ENCODE results near the gene OR6K3. TPM values are rescaled to one million over a fixed set of nuclear protein-coding genes. Genes with fewer than 3 reads are reported as not detected.
"Not testable (repeated sequence)": the region's sequence is repeated elsewhere in the genome, so short reads cannot be mapped to it uniquely, and the experiment has no call there.

The OR6K3 gene
- total RNA-seq, 2 donors from 2014 or later, result not detected

DNA sequence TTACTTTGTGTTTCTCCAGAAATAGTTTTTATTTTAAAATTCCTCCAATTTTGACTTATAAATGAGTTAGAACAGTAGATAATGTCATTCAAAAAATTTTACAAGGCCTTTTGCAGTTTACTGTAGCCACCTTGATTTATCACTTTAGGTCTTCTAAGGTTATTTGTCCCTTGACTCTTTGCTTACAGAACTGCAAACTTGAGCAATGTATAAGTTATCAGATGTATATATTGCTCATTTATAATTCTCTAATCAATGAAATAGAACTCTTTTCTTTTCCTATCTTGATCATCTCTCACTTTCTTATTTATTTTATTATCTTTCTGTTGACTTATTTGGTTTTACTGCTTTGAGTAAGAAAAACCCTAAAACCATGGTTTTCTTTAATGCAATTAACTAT lies 28.2 kb downstream of the OR6K3 start:
- no peaks in the 10 kb centered on the region for H3K9me3 Mint-ChIP-seq

DNA sequence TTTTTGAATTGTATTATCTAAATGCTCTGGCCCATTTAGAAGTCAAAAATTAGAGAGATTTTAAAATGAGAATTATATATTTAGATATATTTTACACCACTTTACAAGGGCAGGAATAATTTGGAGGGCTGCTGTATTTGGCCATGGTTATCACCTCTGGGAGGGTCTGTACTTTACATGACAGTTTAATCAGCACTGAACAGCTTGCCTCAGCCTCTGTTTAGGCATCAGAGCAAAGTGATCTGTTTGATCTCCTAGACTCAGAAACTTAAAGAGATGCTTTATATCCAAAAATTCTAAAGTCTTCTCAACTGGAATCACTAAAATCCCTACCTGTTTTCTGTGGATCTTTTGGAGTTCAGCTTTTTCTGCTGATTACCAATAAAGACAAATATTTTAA lies 28.6 kb downstream of the OR6K3 start:
- Mint-ChIP-seq H3K27ac (no peak overlapping the region), H3K9me3 (no peaks in the 10 kb centered on the region), H3K36me3 (no peaks in the 10 kb centered on the region)
- no peak for DNase-seq (ENCODE audit: low spot score in 2 of 2)
- no peak for ATAC-seq

More for the DNA sequence above, 28.2 kb downstream of the OR6K3 start:
- Mint-ChIP-seq H3K36me3 (no peaks in the 10 kb centered on the region), H3K27ac (no peak overlapping the region)
- ATAC-seq (no peak), DNase-seq (ENCODE audit: low spot score in 2 of 2) (no peak)

DNA sequence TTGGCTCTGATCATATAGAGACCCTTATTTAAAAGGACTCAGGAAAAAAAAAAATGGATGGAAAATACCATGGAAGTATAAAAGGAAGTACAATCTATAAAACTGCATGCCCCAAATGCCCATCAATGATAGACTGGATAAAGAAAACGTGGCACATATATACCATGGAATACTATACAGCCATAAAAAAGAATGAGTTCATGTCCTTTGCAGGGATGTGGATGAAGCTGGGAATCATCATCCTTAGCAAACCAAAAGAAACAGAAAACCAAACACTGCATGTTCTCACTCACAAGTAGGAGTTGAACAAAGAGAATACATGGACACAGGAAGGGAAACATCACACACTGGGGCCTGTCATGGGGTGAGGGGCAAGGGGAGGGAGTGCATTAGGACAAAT lies 29.4 kb downstream of the OR6K3 start:
- not testable (repeated sequence) for H3K9me3 Mint-ChIP-seq; H3K36me3 Mint-ChIP-seq; DNase-seq (ENCODE audit: low spot score in 2 of 2); ATAC-seq; H3K27ac Mint-ChIP-seq

DNA sequence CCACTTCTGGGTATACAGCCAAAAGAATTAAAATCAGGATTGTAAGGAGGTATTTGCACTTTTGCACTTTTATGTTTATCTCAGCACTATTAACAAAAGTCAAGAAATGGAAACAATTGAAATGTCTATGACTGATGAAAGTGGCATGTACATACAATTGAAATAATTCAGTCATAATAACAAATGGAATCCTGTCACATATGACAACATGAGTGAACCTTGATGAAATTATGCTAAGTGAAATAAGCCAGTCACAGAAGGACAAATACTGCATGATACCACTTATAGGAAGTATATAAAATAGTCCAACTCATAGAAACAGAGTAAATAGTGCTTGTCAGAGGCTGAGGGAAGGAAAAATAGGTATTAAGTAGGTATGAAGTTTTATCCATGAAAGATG lies 30.6 kb downstream of the OR6K3 start:
- no peak for ATAC-seq
- no peaks in the 10 kb centered on the region for H3K9me3 Mint-ChIP-seq
- no peak for DNase-seq (ENCODE audit: low spot score in 2 of 2)
- H3K27ac Mint-ChIP-seq, result no peak overlapping the region
- no peaks in the 10 kb centered on the region for H3K36me3 Mint-ChIP-seq

DNA sequence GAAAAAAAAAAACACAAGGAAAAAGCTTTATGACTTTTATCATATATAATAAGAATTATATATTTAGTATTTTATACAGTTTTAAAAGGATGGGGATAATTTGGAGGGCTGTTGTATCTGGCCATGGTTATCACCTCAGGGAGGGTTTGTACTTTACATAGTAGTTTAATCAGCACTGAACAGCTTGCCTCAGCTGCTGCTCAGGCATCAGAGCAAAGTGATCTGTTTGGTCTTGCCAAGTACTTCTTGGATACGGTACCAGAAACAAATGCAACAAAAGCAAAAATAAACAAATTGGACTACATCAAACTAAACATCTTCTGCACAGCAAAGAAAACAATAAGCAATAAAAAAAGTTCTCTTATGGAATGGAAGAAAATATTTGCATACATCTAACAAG lies 31.4 kb downstream of the OR6K3 start:
- no peaks in the 10 kb centered on the region for H3K9me3 Mint-ChIP-seq
- no peak overlapping the region for H3K27ac Mint-ChIP-seq
- H3K36me3 Mint-ChIP-seq, result no peaks in the 10 kb centered on the region
- ATAC-seq, result no peak
- DNase-seq (ENCODE audit: low spot score in 2 of 2), result no peak

DNA sequence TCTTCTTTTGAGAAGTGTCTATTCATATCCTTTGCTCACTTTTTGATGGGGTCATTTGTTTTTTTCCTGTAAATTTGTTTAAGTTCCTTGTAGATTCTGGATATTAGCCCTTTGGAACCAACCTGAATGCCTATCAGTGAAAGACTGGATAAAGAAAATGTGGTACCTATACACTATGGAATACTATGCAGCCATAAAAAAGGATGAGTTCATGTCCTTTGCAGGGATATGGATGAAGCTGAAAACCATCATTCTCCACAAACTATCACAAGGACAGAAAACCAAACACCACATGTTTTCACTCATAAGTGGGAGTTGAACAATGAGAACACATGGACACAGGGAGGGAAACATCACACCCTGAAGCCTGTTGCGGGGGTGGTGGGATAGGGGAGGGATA lies 32.2 kb downstream of the OR6K3 start:
- not testable (repeated sequence) for ATAC-seq; DNase-seq (ENCODE audit: low spot score in 2 of 2); H3K36me3 Mint-ChIP-seq; H3K27ac Mint-ChIP-seq; H3K9me3 Mint-ChIP-seq

DNA sequence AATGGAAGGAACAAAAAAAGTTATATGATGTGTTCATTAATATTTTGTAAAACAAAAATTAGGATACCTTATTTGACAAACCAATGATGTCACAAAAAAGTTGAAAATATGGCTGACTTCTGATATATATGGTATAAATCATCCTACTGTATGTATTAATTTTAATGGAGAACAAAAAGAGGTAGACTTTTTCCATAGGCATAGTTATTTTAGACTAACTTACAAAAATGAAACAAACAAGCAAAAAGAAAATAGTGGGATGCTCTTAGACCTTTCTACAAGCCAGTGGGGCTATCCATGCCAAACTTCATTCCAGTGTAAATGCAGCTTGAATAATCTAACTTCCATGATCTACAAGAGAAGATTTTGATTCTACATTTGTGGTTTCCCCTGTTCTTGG lies 33.5 kb downstream of the OR6K3 start:
- no peak for ATAC-seq
- H3K9me3 Mint-ChIP-seq, result no peaks in the 10 kb centered on the region
- H3K36me3 Mint-ChIP-seq, result no peaks in the 10 kb centered on the region

DNA sequence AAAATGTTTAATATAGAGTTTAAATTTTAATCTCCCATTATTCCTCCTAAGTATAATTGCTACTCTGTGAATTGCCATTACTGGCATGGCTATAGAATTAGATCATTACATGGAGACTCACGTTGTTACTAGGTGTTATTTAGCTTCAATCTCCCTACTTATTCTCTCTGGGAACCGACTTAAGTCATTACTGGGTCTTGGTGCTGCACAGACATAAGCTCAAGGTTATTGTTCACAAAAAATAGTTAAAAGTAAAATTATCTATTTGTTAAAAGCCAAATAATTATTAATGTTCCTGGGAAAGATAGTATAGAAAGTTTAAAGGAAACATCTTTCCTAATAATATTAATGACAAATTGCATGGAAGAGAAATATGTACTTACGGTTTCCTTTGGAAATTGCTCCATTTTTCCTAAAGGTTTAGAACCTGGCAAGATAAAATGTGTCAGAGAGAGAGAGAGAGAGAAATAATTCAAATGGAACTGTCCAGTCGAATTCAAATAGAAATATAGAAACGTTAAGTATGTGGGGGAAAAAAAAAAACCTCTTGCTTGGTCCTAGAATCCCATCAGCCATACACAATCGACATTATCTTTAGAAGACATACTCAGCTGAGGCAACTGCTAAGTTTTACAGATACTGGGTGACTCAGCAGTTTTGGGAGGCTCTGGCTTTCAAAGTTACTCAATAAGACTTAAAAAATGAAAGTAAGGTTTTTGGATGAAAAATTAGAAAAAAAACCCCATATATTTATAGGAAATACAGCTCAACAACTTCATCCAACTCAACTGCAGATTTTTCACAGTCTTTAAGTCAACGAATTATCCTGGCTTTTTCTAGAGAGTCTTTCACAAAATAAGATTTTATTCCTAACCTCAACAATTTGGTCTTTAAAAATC lies 34.2 kb downstream of the OR6K3 start, which contains the start of gene SPTA1:
SPTA1 (minus strand) TSS at position 605 of the 899 bp plus-strand sequence; CDS start at position 407, 198 bp downstream.
- no peak within 1 kb of the TSS for H3K27ac Mint-ChIP-seq
- H3K36me3 Mint-ChIP-seq, result no peaks in the 10 kb centered on the region
- no peaks in the 10 kb centered on the region for H3K9me3 Mint-ChIP-seq
- ATAC-seq (no peak), DNase-seq (ENCODE audit: low spot score in 2 of 2) (no peak)

More for the DNA sequence above, 33.5 kb downstream of the OR6K3 start:
- no peak for DNase-seq (ENCODE audit: low spot score in 2 of 2)
- H3K27ac Mint-ChIP-seq, result no peak overlapping the region

DNA sequence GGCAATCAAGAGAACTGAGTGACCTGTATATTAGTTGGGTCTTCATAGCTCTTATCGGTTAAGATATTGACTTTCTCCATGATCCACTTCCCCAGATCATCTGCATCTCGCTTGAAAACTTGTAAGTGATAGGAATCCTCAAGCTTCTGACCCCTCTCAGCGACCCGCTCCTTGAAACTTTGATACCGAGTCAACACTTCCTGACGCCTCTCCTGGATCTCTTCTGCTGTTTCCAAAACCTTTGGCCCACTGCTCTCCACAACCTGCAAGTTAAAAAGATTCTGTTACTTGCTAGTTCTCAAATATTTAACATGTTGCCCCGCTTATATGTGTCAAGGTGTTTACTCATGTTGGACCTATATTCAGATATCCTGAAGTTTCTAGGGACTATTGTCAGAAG lies 35.4 kb downstream of the OR6K3 start:
- H3K27ac Mint-ChIP-seq, result no peak overlapping the region
- H3K36me3 Mint-ChIP-seq, result no peaks in the 10 kb centered on the region
- no peaks in the 10 kb centered on the region for H3K9me3 Mint-ChIP-seq
- no peak for DNase-seq (ENCODE audit: low spot score in 2 of 2)
- ATAC-seq, result no peak

DNA sequence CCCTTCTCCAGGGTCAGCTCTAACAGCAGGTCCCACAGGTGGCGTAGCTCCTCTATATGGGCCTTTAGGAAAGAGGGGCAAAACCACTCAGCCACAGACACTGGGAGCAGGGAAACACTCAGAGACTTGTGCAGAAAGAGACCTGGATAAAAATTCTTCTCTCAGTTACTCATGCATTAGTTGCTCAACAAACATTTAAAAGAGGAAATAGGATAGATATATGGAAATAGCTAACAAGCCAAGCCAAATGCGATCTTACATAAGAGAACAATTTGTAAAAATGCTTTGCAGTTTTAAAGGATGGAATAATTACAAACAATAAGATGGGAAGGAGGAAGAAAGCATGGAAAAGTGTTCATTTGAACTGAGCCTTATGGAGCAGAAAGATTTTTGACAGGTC lies 38.9 kb downstream of the OR6K3 start:
- Mint-ChIP-seq H3K9me3 (no peaks in the 10 kb centered on the region), H3K27ac (no peak overlapping the region), H3K36me3 (no peaks in the 10 kb centered on the region)
- no peak for DNase-seq (ENCODE audit: low spot score in 2 of 2)
- no peak for ATAC-seq

DNA sequence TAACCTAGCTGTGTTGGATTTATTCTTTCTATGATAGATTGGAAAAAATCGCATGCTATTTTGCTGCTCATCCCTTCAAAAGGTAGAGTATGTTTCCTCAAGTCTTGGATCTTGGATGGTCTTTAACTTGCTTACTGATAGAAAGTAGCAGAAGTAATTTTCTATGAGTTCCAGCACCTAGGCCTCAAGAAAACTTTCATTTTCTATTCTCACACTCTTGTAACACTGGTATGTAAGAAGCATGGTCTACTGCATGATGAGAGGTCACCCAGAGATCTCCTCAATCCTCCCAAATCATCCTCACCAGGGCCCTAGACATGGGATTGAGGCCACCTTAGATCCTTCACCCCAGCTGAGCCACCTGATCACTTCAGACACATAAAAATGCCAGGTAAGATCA lies 41.2 kb downstream of the OR6K3 start:
- ATAC-seq (no peak), DNase-seq (ENCODE audit: low spot score in 2 of 2) (no peak)
- Mint-ChIP-seq H3K9me3 (no peaks in the 10 kb centered on the region), H3K36me3 (no peaks in the 10 kb centered on the region), H3K27ac (no peak overlapping the region)

DNA sequence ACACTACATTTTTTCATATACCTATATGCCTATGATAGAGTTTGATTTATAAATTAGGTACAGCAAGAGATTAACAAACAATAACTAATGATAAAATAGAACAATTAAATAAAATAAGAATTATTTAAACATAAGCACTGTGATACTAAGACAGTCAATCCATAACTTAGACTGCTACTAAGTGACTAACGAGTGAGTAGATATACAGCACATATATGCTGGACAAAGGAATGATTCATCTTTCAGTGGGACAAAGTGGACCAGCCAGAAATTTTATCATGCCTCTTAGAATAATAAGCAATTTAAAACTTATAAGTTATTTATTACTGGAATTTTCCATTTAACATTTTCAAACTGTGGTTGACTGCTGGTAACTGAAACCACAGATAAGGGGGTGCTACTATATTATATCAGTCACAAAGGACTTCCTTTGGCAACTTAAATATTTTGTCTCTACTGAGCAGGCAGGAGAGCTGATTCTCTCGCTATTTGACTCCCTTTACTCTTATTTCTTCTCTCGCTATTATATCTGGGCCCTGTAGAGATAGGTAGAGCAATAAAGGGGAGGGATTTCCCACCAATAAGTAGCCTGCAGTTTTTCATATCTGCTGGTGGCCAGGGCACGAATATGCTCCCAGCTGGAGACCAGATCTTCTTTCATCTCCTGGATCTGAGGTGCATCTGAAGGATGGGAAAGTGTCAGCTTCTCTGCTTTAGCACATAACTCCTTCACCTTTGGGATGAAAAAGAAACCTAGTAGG lies 44.8 kb downstream of the OR6K3 start:
- DNase-seq (ENCODE audit: low spot score in 2 of 2) (no peak), ATAC-seq (no peak)
- Mint-ChIP-seq H3K27ac (no peak overlapping the region), H3K9me3 (no peaks in the 10 kb centered on the region), H3K36me3 (no peaks in the 10 kb centered on the region)

DNA sequence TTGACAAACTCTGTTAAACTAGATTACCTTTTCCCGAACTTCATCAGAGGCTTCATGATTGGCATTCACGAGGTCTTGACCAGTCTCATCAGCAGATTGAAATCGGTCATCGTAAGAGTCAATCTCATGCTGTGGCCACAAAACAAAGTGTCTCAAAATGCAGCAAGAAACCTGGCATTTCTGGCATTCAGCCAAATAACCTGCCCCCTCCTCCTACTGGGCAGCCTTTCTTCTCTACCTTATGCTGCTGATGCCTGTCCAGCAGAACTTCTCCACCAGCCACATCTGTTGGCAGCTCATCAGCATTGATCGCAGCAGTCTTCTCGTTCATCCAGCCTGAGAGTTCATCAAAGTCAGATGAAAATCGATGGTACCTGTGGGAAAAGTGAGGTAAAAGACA lies 46.2 kb downstream of the OR6K3 start:
- Mint-ChIP-seq H3K36me3 (no peaks in the 10 kb centered on the region), H3K9me3 (no peaks in the 10 kb centered on the region), H3K27ac (no peak overlapping the region)
- no peak for ATAC-seq
- DNase-seq (ENCODE audit: low spot score in 2 of 2), result no peak

Other genes with a start within 250 kb of the OR6K3 start
- not detected for gene OR10R2, start 248.5 kb downstream of the OR6K3 start, total RNA-seq
- not detected for gene OR6Y1, start 166.3 kb downstream of the OR6K3 start, total RNA-seq
- not detected for gene OR6P1, start 150.1 kb downstream of the OR6K3 start, total RNA-seq
- not detected for gene OR10X1, start 140.8 kb downstream of the OR6K3 start, total RNA-seq
- gene OR10Z1, start 115.5 kb downstream of the OR6K3 start, total RNA-seq, result not detected
- gene SPTA1, start 34.0 kb downstream of the OR6K3 start, total RNA-seq, result under 1 TPM in 1 of 2 donors, not detected in 1; 0.41 TPM
- gene OR6K2, start 20.1 kb downstream of the OR6K3 start, total RNA-seq, result not detected
- gene OR6K6, start 34.0 kb upstream of the OR6K3 start, total RNA-seq, result not detected
- gene OR6N1, start 51.5 kb upstream of the OR6K3 start, total RNA-seq, result not detected
- not detected for gene OR6N2, start 60.5 kb upstream of the OR6K3 start, total RNA-seq
- gene MNDA, start 110.6 kb upstream of the OR6K3 start, total RNA-seq, result not detected
- gene PYHIN1, start 210.8 kb upstream of the OR6K3 start, total RNA-seq, result 1 to 10 TPM; 5.7 to 6.7 TPM

Data from activated naive CD4-positive, alpha-beta T cell treated with anti-CD3 and anti-CD28 coated beads, Interleukin-2, amount 50 U/mL, for 72 hours (primary cell).